Activated T-cell treated with anti-CD3 and anti-CD28 coated beads for 24 hours (primary cell): ENCODE measurements around the gene FAM107B.
"Not testable (repeated sequence)": the region's sequence is repeated elsewhere in the genome, so short reads cannot be mapped to it uniquely, and the experiment has no call there.

Experiments used
- DNase-seq: peaks from one replicate; pipeline ENCODE4 v3.0.0-alpha.2; 2020; ENCODE audit warnings: low read depth

Gene FAM107B

DNA sequence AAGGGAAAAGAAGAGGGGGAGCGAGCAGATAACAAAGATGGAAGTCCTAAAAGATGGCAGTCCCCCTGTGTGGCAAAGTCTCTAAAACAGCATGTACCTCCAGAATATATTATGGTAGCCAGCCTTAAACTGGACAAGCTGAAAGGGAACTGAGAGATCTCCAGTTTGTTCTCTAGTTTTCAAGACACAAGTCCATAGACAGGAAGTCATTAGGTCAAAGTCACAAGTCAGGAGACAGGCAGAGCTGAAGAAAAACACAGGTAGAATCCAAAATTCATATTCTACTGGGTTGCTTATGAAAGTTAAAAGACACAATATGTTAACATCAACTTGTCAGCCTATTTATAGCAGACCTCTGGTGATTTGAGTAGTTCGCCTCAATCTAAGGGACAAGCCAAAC is 38.7 kb downstream of the FAM107B start:
- no peak for DNase-seq

DNA sequence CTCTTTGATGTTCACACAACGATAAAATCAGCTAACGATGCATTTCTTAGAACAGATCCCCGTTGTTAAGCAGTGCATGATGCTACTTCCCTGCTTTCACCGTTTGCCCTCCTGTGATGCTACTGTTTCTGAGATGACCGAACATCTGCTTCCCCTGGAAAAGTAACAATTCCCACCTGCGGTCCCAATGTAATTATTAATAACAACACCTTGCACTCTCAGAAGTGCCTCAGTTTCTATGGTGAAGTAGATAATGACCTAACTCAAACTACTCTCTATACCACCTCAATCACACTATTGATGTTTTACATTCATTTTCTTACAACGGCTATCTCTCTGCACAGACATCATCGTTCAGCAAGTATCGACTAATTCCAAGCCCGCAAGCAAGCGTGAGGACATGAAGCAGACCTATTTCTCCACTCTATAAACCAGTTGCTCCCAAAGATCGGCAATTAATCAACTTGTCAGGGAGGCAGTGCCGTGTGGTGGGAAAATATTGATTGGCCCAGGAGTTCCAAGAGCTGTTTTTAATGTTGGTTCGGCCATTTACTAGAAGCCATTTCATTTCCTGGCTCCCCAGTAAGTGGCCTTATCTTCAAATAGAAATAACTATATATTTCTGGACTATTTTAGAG is 42.7 kb downstream of the FAM107B start:
- no peak for DNase-seq

DNA sequence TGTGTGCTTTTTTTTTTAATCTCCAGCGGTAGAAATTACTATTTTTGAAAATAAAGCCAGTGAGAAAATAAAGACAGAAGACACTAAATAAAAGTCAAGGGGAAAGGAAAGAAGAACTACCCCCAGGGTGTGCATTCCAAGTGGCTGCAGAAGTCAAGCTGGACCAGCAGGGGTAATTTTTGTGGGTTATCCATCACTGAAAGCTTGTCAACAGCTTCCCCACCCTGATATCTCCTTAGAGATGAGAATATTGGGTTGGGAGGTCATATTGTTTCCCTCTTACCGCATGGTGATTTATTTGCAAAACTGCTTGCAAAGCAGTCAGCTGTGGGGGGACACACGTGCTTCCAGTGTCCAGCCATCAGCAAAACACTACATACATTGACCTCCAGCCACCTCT is 46.4 kb downstream of the FAM107B start:
- no peak for DNase-seq

DNA sequence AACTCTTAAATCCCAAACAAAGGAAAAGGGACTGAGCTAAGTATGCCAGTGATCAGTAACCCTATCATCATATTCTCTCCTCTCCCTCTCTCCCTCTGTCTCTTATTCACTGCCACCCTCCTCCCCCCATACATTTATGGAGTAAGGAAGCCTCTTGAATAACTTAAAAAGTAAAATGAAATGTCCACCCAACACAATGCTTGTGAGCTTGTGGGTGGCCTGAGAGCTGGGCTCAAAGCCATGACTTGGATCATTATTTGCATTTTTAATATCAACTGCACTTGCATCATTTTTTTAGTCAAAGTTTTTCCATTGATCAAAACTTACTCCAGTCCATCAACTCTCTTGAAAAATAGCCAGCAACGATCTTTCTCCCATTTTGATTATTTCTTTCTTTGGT is 46.8 kb downstream of the FAM107B start:
- no peak for DNase-seq

DNA sequence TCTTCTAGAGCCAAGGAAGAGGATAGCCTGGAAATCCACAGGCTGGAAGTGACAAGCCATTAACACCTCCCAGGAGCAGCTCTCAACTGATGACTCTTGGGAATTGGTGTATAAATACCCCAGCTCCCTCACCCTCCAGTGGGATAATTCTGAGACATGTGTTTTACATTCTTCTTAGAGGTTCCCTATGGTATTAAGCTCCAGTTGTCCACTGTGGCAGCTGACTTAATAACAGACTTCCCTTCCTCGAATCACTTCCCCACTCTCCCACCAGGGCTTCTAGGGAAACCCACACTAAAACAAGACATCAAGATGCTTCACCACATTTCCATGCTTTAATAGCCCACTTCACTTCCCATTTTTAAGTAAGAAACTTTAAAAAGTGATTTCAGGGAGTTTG is 47.2 kb downstream of the FAM107B start:
- DNase-seq: no peak

DNA sequence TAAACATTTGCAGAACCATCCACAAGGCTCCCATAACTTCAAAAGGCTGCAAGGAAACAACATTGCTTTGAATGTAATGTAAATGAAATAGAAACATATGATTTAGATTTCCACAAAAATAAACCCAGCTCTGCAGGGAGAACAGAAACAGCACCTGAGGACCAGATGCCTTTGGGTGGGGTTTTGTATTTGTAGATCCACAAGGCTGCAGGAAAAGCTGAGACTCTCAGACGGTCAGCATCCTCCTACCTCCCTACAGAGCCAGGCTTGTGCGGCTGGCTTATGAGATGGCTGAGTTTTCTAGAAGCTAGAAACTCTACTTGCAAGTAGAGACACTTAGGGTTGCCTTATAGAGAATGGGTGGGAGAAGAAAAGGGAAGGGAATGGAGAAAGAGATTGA is 49.8 kb downstream of the FAM107B start:
- DNase-seq: no peak

DNA sequence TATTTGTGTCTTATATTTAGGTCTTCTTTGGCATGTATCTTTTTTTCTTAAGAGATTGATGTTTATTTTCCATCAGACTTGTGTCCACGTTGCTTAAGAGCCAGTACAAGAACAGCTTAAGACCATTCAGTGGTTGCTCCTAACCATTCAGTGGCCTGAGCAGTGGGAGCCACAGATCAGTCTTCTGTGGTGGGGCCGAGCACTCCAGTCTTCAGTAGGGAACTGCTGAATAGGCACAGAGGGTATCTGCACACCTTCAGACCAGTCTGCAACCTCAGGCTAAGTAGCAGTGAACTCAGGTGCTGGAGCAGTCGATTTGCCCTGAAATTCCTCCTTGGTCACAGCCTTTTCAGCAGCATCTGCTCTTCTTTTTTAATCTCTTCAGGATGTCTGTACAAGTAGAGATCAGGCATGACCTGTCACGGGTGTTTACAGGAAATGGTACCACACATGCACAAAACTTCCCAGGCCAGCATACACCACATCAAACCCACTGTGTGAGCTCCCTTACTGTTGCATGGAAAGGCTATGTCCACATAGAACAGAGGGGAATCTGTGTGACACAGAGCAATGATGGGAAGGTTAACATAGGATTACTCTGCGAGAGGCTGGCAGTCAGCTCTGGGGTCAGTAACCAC is 51.5 kb downstream of the FAM107B start:
- DNase-seq: peak; percentile 3

DNA sequence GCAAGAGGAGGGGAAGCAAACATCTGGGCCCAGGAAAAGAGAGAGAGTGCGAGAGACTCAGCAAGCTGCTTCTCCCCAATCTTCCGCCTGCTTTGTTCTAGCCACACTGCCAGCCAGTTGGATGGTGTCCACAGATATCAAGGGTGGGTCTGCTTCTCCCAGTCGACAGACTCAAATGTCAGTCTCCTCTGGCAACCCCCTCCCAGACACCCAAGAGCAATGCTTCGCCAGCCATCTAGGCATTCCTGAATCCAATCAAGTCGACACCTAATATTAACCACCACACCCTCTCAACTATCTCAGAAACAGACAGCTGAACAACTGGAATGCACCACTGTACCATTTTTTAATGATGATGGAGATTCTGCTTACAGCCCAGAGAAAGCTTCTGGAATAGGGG is 57.1 kb downstream of the FAM107B start:
- DNase-seq: no peak

DNA sequence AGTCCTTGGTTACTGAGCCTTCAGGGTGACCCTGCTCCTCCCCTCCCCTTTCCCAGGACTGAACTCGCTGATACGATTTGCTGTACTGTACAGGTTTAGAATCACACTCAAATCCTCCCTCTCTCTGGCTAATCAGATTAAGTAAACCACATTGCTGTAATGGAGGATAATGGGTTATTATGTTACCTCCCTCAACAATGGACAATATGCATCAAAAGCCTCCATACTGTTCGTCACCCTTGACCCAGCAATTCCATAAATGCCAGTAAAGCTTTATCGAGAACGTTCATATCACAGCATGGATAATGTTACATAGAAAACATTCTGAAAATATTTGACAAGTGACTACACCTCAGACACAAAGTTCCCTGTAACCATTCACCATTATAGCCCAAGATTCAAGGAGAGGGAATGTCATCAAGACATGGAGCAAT is 61.7 kb downstream of the FAM107B start:
- no peak for DNase-seq

DNA sequence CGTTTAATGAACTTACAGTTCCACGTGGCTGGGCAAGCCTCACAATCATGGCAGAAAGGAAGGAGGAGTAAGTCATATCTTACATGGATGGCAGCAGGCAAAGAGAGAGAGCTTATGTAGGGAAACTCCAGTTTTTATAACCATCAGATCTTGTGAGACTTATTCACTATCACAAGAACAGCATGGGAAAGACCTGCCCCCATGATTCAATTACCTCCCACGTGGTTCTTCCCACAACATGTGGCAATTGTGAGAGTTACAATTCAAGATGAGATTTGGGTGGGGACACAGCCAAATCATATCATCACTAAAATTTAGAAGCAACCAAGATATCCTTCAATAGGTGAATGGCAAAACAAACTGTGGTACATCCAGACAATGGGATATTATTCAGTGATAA is 65.4 kb downstream of the FAM107B start:
- not testable (repeated sequence) for DNase-seq

DNA sequence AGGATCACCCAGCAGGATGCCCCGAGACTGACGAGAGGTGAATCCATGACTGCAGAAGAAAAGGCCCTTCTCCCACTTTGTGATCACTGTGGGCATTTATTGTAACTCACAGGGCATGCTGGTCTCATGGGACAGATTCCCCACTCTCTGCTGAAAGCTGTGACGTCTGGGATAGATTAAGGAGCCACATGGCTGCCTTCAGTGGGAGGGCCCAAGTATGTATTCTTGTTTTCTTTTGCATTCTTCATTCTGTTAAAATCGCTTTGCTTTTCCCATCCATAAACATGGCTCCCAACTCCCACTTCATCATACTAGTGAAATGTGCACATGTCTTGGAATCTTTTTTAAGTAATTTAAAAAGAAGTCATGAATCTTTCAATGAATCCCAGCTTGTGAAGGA is 67.2 kb downstream of the FAM107B start:
- no peak for DNase-seq

DNA sequence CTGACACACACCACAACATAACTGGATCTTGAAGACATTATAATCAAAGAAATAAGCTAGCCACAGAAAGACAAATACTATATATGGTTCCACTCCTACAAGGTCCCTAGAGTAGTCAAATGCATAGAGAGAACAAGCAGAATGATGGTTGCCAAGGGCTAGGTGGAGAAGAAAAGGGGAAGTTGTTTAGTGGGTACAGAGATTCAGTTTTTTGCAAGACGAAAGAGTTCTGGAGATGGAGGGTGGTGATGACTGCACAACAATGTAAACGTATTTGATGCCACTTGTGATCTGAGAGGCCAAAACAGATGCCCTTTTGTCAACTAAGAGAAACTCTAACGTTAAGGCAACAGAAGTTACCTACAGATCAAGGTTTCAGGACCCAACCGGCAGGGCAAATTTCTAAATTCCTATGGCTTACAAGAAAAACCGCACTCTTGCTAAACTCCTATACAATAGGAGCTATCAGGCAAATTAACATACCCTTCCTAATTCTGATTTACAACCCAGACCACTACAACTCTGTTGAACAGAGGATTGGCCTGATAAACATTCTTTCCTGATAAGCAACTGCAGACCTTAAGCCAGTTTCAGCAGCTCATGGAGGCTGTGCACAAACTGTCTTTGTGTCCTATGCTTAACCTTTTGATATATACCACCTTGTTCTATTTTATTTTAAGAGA is 69.0 kb downstream of the FAM107B start:
- no peak for DNase-seq

DNA sequence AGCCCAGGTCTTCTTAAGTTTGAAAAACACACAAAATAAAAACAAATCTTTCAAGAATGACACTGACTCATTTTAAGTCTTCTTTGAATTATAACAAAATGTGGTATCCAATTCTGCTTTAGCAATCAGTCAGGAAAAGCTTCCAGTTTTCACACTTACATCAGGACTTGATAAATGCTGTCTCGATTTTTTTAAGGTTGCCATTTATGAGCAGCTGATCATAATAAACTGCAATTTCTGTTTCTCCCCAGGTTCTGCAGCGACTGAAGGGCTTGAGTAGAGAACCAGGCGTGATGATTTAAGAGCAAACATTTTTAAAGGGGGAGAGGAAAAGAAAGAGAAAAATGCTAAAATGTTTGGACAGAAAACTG is 71.1 kb downstream of the FAM107B start:
- no peak for DNase-seq

DNA sequence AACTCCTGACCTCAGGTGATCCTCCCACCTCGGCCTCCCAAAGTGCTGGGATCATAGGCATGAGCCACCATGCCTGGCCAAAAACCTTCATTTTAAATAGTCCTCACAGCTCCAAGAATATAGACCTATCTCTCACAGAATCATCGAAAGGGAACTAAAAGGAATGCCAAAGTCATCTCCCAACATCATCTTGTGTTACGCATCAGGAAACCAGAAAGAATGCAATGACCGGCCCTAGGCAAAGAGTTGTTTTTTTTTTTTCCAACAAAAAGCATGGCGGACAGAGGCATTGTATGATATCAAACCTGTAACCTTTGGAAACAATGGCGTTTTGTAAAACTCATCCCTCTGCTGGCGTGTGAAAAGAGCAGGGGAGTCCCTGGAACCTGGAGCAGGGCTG is 73.2 kb downstream of the FAM107B start:
- DNase-seq: no peak

DNA sequence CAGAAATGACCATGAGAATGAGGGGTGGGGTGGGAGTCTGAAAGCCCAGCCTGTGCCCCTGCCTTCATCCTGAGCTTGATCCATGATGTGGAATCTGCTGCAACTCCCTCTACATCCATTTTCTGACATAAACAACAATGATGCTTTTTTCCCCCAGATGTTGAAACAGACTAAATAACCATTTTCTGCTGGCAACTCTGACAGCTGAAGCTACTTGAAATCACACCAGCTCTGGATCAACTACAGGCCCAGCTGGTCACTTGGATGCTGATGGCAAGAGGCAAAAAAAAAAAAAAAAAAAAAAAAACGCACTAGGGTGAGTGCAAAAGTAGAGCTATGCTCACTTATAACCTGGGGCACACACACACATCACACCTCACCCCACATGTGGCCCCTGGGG is 74.2 kb downstream of the FAM107B start:
- no peak for DNase-seq

DNA sequence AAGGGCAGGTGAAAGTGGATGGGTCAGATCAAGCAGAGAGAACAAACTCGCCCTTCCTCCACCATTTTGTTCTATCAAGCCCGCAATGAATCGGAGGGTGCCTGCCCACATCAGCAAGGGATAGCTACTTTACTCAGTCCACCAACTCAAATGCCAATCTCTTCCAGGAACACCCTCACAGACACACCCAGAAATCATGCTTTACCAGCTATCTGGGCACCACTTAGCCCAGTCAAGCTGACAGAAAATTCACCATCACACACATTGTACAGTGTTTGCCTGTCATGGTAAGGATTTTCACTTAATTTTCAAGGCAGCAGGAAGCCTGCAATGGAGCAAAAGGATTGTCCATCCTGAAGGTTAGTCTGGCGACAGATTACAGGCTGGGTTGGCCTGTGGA is 75.2 kb downstream of the FAM107B start:
- DNase-seq: no peak

DNA sequence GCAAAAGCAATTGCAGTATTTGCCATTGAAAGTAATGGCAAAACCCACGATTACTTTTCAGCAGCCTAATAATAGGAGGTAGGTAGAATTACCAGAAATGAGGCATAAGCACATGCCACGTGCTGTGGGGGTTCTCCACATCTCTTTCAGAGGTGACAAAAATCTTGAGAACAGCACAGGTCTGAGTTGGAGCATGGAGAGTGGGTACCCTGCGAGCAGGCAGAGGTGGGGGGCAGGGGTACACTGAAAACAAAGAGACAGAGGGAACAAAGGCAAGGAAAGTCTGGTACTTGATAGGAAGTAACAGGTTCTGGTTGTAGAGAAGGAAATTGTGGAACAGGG is 75.9 kb downstream of the FAM107B start:
- no peak for DNase-seq

DNA sequence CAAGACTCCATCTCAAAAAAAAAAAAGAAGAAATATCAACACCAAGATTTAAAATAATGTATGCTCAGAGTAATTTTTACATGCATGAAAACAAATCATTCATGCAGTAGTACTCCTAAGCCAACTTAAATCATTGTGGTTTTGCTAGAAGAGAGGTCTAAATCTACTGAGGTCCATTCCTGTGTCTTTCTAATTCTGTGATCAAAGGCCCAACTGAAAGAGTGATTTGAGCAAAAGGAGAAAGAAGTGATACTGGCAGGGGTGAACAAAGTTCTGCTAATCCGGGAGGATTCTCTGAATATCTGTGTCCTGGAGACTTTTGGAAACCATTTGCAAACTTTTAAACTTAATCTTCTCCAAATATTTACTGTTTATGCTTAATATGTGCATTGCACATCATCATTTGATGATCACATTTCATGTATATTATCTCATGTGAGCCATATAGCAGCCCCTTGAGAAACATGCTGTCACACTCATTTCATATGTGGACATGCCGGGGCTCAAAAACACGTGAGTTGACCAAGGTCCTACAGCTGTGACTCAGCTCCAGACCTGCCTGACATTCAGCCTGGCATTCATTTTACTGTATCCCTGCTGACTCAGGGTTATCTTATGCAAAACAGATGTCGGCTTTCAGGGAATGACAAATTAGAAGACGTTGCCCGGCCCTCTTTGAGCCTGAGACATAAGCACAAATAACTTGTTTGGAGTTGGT is 76.4 kb downstream of the FAM107B start:
- DNase-seq: no peak

DNA sequence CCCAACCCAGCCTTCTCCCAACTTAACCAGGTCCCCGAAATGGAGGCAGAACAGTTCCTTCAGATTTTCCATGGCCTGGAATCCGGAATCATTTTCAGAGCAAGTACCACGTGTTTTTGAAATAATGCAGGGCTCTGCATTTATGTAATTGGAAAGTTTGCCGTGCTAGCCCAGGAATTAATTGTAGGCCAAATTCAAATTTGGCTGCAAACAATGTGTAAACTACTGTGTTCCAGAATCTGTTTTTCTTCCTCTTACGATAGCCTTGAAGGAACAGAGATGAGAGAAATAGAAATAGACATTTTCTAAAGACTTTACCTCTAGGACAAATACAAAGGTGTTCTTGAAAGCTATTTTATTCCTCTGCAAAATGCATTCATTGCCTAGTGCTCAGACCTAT is 77.4 kb downstream of the FAM107B start:
- no peak for DNase-seq

DNA sequence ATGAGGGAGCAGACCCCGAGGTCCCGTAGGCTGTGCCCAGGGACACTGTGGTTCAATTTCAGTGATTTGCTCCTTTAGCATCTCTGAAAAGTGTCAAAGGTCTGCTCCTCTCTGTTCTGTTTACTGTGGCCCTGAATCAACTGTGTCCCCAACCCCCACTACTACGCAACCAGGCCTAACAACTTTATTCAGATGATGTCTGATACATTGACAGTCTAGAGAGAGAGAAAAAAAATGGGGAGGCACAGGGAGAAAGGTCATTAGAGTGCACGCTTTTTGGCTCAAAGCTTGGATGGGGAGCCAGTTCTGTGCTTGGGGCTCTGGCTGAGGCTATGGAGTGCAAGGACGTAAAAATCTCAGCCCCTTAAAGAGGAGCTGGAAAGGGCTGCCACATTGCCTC is 77.9 kb downstream of the FAM107B start:
- no peak for DNase-seq

DNA sequence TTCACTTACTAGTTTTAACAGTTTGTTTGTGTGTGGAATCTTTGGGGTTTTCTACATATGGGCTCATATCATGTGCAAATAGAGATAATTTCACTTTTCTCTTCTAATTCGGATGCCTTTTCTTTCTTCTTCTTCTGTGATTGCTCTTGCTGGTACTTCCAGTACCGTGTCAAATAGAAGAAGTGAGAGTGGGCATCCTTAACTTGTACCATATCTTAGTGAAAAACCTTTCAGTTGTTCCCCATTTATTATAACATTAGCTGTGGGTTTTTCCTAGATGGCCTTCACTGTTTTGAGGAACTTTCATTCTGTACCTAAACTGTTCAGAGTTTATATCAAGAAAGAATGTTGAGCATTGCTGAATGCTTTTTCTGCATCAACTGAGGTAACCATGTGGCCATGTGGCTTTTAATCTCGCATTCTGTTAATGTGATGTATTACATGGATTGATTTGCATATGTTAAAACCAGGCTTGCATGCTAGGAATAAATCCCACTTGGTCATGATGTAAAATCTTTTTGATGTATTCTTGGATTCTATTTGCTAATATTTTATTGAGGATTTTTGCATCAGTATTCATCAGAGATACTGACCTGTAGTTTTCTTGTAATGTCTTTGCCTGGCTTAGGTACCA is 78.7 kb downstream of the FAM107B start:
- no peak for DNase-seq

DNA sequence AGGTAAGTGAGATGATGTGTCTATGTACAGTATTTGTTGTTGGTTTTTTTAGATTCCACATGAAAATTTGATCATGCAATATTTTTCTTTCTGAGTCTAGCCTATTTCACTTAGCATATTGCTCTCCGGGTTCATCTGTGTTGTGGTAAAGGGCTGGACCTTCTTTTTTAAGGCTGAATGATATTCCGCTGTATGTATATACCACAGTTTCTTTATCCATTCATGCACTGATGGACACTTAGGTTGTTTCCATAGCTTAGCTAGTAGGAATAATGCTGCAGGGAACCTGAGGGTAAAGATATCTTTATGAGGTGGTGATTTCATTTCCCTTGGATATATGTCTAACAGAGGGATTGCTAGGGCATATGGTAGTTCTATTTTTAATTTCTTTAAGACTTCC is 80.8 kb downstream of the FAM107B start:
- DNase-seq: no peak
